Smooth muscle cell (in vitro differentiated cells): Measurements from ENCODE around the gene PMPCA. TPM values are rescaled to one million over a fixed set of nuclear protein-coding genes. Genes with fewer than 3 reads are reported as not detected.

Source experiments
- DNase-seq: peaks from one replicate; lab custom pipeline; 2025; ENCODE audit not compliant: unreplicated experiment; lab: John Stamatoyannopoulos, UW
- H2AFZ ChIP-seq: fragments of 200-600 bp; sonication (generic); 2 replicates; pipeline ENCODE4 v1.6.0; 2016; ENCODE audit warnings: antibody characterized with exemption, low read depth, mild to moderate bottlenecking
- H3F3A ChIP-seq: fragments of 200-600 bp; sonication (generic); 2 replicates; pipeline ENCODE4 v1.6.0; 2017; ENCODE audit warnings: antibody characterized with exemption, low read depth
- H3K27ac ChIP-seq: fragments of 200-600 bp; sonication (generic); 2 replicates; pipeline ENCODE4 v1.5.1; 2016; ENCODE audit warnings: low read depth, mild to moderate bottlenecking
- H3K27me3 ChIP-seq: fragments of 200-600 bp; sonication (generic); 2 replicates; pipeline ENCODE4 v1.6.1; 2016; ENCODE audit warnings: low read depth, mild to moderate bottlenecking
- H3K36me3 ChIP-seq: fragments of 200-600 bp; sonication (generic); 2 replicates; pipeline ENCODE4 v1.5.1; 2016; ENCODE audit warnings: low read depth
- H3K4me1 ChIP-seq: fragments of 200-600 bp; sonication (generic); 2 replicates; pipeline ENCODE4 v1.5.1; 2016; ENCODE audit warnings: low read depth
- H3K4me2 ChIP-seq: fragments of 200-600 bp; sonication (generic); 2 replicates; pipeline ENCODE4 v1.6.0; 2016; ENCODE audit warnings: mild to moderate bottlenecking
- H3K4me3 ChIP-seq: fragments of 200-600 bp; sonication (generic); 2 replicates; pipeline ENCODE4 v1.5.1; 2016; ENCODE audit warnings: mild to moderate bottlenecking
- H3K79me2 ChIP-seq: fragments of 200-600 bp; sonication (generic); 2 replicates; pipeline ENCODE4 v1.6.0; 2016; ENCODE audit warnings: low read depth, mild to moderate bottlenecking
- H3K9ac ChIP-seq: fragments of 200-600 bp; sonication (generic); 2 replicates; pipeline ENCODE4 v1.6.0; 2016; ENCODE audit warnings: low read depth
- H3K9me3 ChIP-seq: fragments of 200-600 bp; sonication (generic); replicated peaks from 2 replicates; pipeline ENCODE4 v1.5.1; 2016; ENCODE audit warnings: low read depth
- H4K20me1 ChIP-seq: fragments of 200-600 bp; sonication (generic); 2 replicates; pipeline ENCODE4 v1.6.0; 2016; ENCODE audit warnings: low read depth
- CTCF ChIP-seq: fragments of 200-600 bp; sonication (generic); IDR thresholded peaks from 2 replicates; pipeline ENCODE4 v1.5.1; 2017; ENCODE audit warnings: borderline replicate concordance, mild to moderate bottlenecking, antibody characterized with exemption; ENCODE audit not compliant: insufficient read depth, poor library complexity, severe bottlenecking
- WGBS: methylation state at CpG from one replicate; pipeline ENCODE4 v1.1.7; 2016; ENCODE audit warnings: low lambda C conversion rate; 5-methylcytosine and 5-hydroxymethylcytosine counted together
- polyA plus RNA-seq: library from polyadenylated mRNA; unstranded; fragments of >200 nt; fragmentation: Nextera tagmentation; extraction: Ambion mirVana; gene quantifications from 2 replicates; pipeline ENCODE4 v1.2.1, GENCODE V29; 2016
- total RNA-seq: library from RNA; depleted of rRNA; stranded (reverse); fragments of >200 nt; gene quantifications from 2 replicates; pipeline ENCODE4 v1.2.3, GENCODE V29; 2014

PMPCA gene
- total and polyA plus RNA-seq, 2 experiments from 2014 or later = 39.8 to 73.0 TPM

GRCh38 chr9:136442265-136442664 is 31.8 kb downstream of the PMPCA start:
- no peak overlapping the region for H3K27ac ChIP-seq
- no peaks in the 10 kb centered on the region for H3K36me3 ChIP-seq
- H2AFZ ChIP-seq = no peak overlapping the region
- no peaks in the 10 kb centered on the region for H3K9me3 ChIP-seq
- H3K9ac ChIP-seq = no peak overlapping the region
- no peak for DNase-seq
- no peak overlapping the region for H3K4me3 ChIP-seq
- H3K79me2 ChIP-seq = peaks cover 22% of the 10 kb centered on the region
- H3F3A ChIP-seq = peaks cover 30% of the 10 kb centered on the region
- no peak overlapping the region for H3K4me2 ChIP-seq
- no peaks in the 10 kb centered on the region for H3K27me3 ChIP-seq
- 94% methylated on average over 5 of the region's 5 CpGs for WGBS
- peaks cover 90% of the 10 kb centered on the region for H4K20me1 ChIP-seq
- no peak for TF ChIP-seq CTCF
- peaks cover 7% of the 10 kb centered on the region for H3K4me1 ChIP-seq

- H3F3A ChIP-seq = peaks cover 30% of the 10 kb centered on the region
- no peak overlapping the region for H3K27ac ChIP-seq
- H4K20me1 ChIP-seq = peaks cover 90% of the 10 kb centered on the region
- H3K36me3 ChIP-seq = no peaks in the 10 kb centered on the region
- H2AFZ ChIP-seq = no peak overlapping the region
- peaks cover 4% of the 10 kb centered on the region for H3K4me1 ChIP-seq
- H3K4me3 ChIP-seq = no peak overlapping the region
- no peak overlapping the region for H3K9ac ChIP-seq
- H3K9me3 ChIP-seq = no peaks in the 10 kb centered on the region
- peaks cover 14% of the 10 kb centered on the region for H3K79me2 ChIP-seq
- no peaks in the 10 kb centered on the region for H3K27me3 ChIP-seq
- no peak overlapping the region for H3K4me2 ChIP-seq
- DNase-seq = no peak
- WGBS = 96% methylated on average over 15 of the region's 15 CpGs
- no peak for TF ChIP-seq CTCF
These were observed 32.6 kb downstream of the PMPCA start for GRCh38 chr9:136443087-136443486.

GRCh38 chr9:136443687-136444086 is 33.2 kb downstream of the PMPCA start:
- DNase-seq = no peak
- Histone ChIP-seq H3K4me1 (no peaks in the 10 kb centered on the region), H4K20me1 (peaks cover 87% of the 10 kb centered on the region), H3K4me2 (no peak overlapping the region), H3K36me3 (no peaks in the 10 kb centered on the region), H3K27me3 (no peaks in the 10 kb centered on the region), H3K27ac (no peak overlapping the region), H3F3A (peaks cover 30% of the 10 kb centered on the region), H3K4me3 (no peak overlapping the region), H3K9me3 (no peaks in the 10 kb centered on the region), H2AFZ (no peak overlapping the region), H3K9ac (no peak overlapping the region), H3K79me2 (peaks cover 8% of the 10 kb centered on the region)
- 97% methylated on average over 7 of the region's 7 CpGs for WGBS
- TF ChIP-seq CTCF = no peak

- H3K4me2 ChIP-seq = no peak overlapping the region
- H3K79me2 ChIP-seq = peaks cover 4% of the 10 kb centered on the region
- H3K27me3 ChIP-seq = no peaks in the 10 kb centered on the region
- 98% methylated on average over 20 of the region's 20 CpGs for WGBS
- H2AFZ ChIP-seq = no peak overlapping the region
- no peaks in the 10 kb centered on the region for H3K9me3 ChIP-seq
- H3F3A ChIP-seq = peaks cover 30% of the 10 kb centered on the region
- DNase-seq = no peak
- H3K27ac ChIP-seq = no peak overlapping the region
- no peak for TF ChIP-seq CTCF
- no peaks in the 10 kb centered on the region for H3K4me1 ChIP-seq
- H4K20me1 ChIP-seq = peaks cover 87% of the 10 kb centered on the region
- H3K36me3 ChIP-seq = no peaks in the 10 kb centered on the region
- H3K9ac ChIP-seq = no peak overlapping the region
- no peak overlapping the region for H3K4me3 ChIP-seq
These were observed 33.6 kb downstream of the PMPCA start for GRCh38 chr9:136444102-136444501.
